Measurements from ENCODE around the gene TBC1D1. TPM values are rescaled to one million over a fixed set of nuclear protein-coding genes. Genes with fewer than 3 reads are reported as not detected.

TBC1D1 gene
- total RNA-seq, 1 donor from 2014 or later = 92.7 TPM

- Mint-ChIP-seq H3K4me1 (ENCODE audit: low read depth) (peaks cover 32% of the 10 kb centered on the region), H3K4me3 (ENCODE audit: unreplicated experiment) (no peak overlapping the region), H3K27ac (ENCODE audit: unreplicated experiment) (no peak overlapping the region), H3K27me3 (ENCODE audit: low read depth) (no peaks in the 10 kb centered on the region), H3K36me3 (ENCODE audit: low read depth) (peaks cover 15% of the 10 kb centered on the region), H3K9me3 (ENCODE audit: low read depth) (no peaks in the 10 kb centered on the region)
- no peak for DNase-seq (ENCODE audit: low spot score)
- TF ChIP-seq, protein P1, sequence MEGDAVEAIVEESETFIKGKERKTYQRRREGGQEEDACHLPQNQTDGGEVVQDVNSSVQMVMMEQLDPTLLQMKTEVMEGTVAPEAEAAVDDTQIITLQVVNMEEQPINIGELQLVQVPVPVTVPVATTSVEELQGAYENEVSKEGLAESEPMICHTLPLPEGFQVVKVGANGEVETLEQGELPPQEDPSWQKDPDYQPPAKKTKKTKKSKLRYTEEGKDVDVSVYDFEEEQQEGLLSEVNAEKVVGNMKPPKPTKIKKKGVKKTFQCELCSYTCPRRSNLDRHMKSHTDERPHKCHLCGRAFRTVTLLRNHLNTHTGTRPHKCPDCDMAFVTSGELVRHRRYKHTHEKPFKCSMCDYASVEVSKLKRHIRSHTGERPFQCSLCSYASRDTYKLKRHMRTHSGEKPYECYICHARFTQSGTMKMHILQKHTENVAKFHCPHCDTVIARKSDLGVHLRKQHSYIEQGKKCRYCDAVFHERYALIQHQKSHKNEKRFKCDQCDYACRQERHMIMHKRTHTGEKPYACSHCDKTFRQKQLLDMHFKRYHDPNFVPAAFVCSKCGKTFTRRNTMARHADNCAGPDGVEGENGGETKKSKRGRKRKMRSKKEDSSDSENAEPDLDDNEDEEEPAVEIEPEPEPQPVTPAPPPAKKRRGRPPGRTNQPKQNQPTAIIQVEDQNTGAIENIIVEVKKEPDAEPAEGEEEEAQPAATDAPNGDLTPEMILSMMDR (IDR thresholded peaks at IDR 0.05) = no peak
Observed at GRCh38 chr4:38055566-38055965, 164.7 kb downstream of the TBC1D1 start.

- Mint-ChIP-seq H3K4me3 (ENCODE audit: unreplicated experiment) (no peak overlapping the region), H3K4me1 (ENCODE audit: low read depth) (peaks cover 32% of the 10 kb centered on the region), H3K27ac (ENCODE audit: unreplicated experiment) (no peak overlapping the region), H3K9me3 (ENCODE audit: low read depth) (no peaks in the 10 kb centered on the region), H3K27me3 (ENCODE audit: low read depth) (no peaks in the 10 kb centered on the region), H3K36me3 (ENCODE audit: low read depth) (peaks cover 15% of the 10 kb centered on the region)
- DNase-seq (ENCODE audit: low spot score) = no peak
- TF ChIP-seq, protein P1 (IDR thresholded peaks at IDR 0.05) = no peak
Observed at GRCh38 chr4:38056011-38056685, 165.3 kb downstream of the TBC1D1 start.

GRCh38 chr4:38058151-38058550 lies 167.3 kb downstream of the TBC1D1 start:
- Mint-ChIP-seq H3K27me3 (ENCODE audit: low read depth) (no peaks in the 10 kb centered on the region), H3K4me1 (ENCODE audit: low read depth) (peaks cover 44% of the 10 kb centered on the region), H3K9me3 (ENCODE audit: low read depth) (no peaks in the 10 kb centered on the region), H3K27ac (ENCODE audit: unreplicated experiment) (no peak overlapping the region), H3K4me3 (ENCODE audit: unreplicated experiment) (no peak overlapping the region), H3K36me3 (ENCODE audit: low read depth) (peaks cover 10% of the 10 kb centered on the region)
- TF ChIP-seq, protein P1 (IDR thresholded peaks at IDR 0.05) = no peak
- DNase-seq (ENCODE audit: low spot score) = no peak

- no peaks in the 10 kb centered on the region for H3K27me3 Mint-ChIP-seq (ENCODE audit: low read depth)
- H3K27ac Mint-ChIP-seq (ENCODE audit: unreplicated experiment) = peak overlapping the region; percentile 80
- no peaks in the 10 kb centered on the region for H3K9me3 Mint-ChIP-seq (ENCODE audit: low read depth)
- DNase-seq (ENCODE audit: low spot score) = no peak
- no peak overlapping the region for H3K4me3 Mint-ChIP-seq (ENCODE audit: unreplicated experiment)
- H3K4me1 Mint-ChIP-seq (ENCODE audit: low read depth) = peaks cover 44% of the 10 kb centered on the region
- peaks cover 3% of the 10 kb centered on the region for H3K36me3 Mint-ChIP-seq (ENCODE audit: low read depth)
- TF ChIP-seq, protein P1 (IDR thresholded peaks at IDR 0.05) = no peak
Observed at GRCh38 chr4:38060829-38061431, 170.0 kb downstream of the TBC1D1 start.

DNA sequence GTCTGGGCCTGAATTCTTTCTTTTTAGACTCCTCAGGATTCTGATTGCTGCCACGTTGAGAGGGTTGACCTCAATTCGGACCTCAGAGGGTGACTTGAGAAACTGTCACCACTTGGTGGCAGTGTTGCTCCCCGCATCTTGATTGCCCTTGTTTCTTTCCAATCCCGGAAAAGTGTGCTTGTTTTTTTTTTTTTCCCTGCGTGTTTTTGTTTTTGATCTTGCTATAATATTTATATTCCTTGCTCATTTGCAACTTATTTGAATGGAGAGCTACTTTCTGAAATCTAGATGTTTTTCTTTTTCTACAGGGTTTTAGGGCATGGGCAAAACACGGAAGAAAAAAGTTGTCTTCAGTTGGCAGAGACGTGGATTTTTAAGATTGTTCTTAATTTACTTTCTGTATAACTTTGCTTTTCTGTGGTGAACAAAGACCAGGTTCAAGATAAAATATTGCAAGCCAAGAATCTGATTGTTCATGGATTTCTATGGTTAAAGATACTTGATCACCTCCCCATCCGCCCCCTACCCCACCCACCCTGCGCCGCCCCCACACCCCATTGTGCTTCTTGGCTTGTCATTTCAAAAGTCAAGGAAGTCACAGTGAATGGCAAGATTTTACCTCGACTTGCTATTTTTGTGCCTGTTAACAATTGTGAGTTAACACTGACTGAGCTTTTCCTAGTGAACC lies 171.3 kb downstream of the TBC1D1 start:
- H3K4me3 Mint-ChIP-seq (ENCODE audit: unreplicated experiment) = peak overlapping the region; percentile 69
- H3K9me3 Mint-ChIP-seq (ENCODE audit: low read depth) = no peaks in the 10 kb centered on the region
- TF ChIP-seq, protein P1 (IDR thresholded peaks at IDR 0.05) = peak; percentile 98
- H3K27ac Mint-ChIP-seq (ENCODE audit: unreplicated experiment) = peak overlapping the region; percentile 59
- peaks cover 44% of the 10 kb centered on the region for H3K4me1 Mint-ChIP-seq (ENCODE audit: low read depth)
- no peaks in the 10 kb centered on the region for H3K27me3 Mint-ChIP-seq (ENCODE audit: low read depth)
- DNase-seq (ENCODE audit: low spot score) = no peak
- H3K36me3 Mint-ChIP-seq (ENCODE audit: low read depth) = peaks cover 3% of the 10 kb centered on the region
